GM23248 (cell line): ENCODE measurements around the gene STX18. TPM values are rescaled to one million over a fixed set of nuclear protein-coding genes. Genes with fewer than 3 reads are reported as not detected.
A peak's percentile ranks its signal among the peaks of the same experiment; 100 is the strongest.

ENCODE experiments used
- DNase-seq: peaks from one replicate; pipeline ENCODE4 v3.0.0-alpha.2; 2015
- H2AFZ ChIP-seq: fragments of 200-600 bp; sonication (generic); 2 replicates; pipeline ENCODE4 v1.6.1; 2016; ENCODE audit warnings: antibody characterized with exemption
- H3F3A ChIP-seq: fragments of 200-600 bp; sonication (generic); 2 replicates; pipeline ENCODE4 v1.6.1; 2016; ENCODE audit warnings: mild to moderate bottlenecking, antibody characterized with exemption, mixed run types; ENCODE audit not compliant: insufficient read depth
- H3K27ac ChIP-seq: fragments of 200-600 bp; sonication (generic); 2 replicates; pipeline ENCODE4 v1.5.1; 2016; ENCODE audit warnings: mild to moderate bottlenecking
- H3K27me3 ChIP-seq: fragments of 200-600 bp; sonication (generic); replicated peaks from 2 replicates; pipeline ENCODE4 v1.6.1; 2016; ENCODE audit warnings: mild to moderate bottlenecking; ENCODE audit not compliant: insufficient read depth
- H3K36me3 ChIP-seq: fragments of 200-600 bp; sonication (generic); 2 replicates; pipeline ENCODE4 v1.6.1; 2016; ENCODE audit warnings: low read depth, mild to moderate bottlenecking
- H3K4me1 ChIP-seq: fragments of 200-600 bp; sonication (generic); 2 replicates; pipeline ENCODE4 v1.6.1; 2016; ENCODE audit warnings: mild to moderate bottlenecking; ENCODE audit not compliant: insufficient read depth
- H3K4me2 ChIP-seq: fragments of 200-600 bp; sonication (generic); one replicate; pipeline ENCODE4 v1.6.1; 2016; ENCODE audit warnings: mild to moderate bottlenecking; ENCODE audit not compliant: unreplicated experiment
- H3K4me3 ChIP-seq: fragments of 200-600 bp; sonication (generic); 2 replicates; pipeline ENCODE4 v1.5.1; 2016; ENCODE audit warnings: mild to moderate bottlenecking
- H3K79me2 ChIP-seq: fragments of 200-600 bp; sonication (generic); 2 replicates; pipeline ENCODE4 v1.6.1; 2016; ENCODE audit warnings: mild to moderate bottlenecking; ENCODE audit not compliant: insufficient read depth
- H3K9ac ChIP-seq: fragments of 200-600 bp; sonication (generic); 2 replicates; pipeline ENCODE4 v1.6.1; 2016; ENCODE audit warnings: mild to moderate bottlenecking
- H3K9me2 ChIP-seq: fragments of 200-600 bp; sonication (generic); 2 replicates; pipeline ENCODE4 v1.6.1; 2016; ENCODE audit warnings: mixed run types, mild to moderate bottlenecking, moderate library complexity; ENCODE audit not compliant: insufficient read depth
- H3K9me3 ChIP-seq: fragments of 200-600 bp; sonication (generic); one replicate; pipeline ENCODE4 v1.6.1; 2017; ENCODE audit warnings: low read depth
- H4K20me1 ChIP-seq: fragments of 200-600 bp; sonication (generic); 2 replicates; pipeline ENCODE4 v1.6.0; 2016; ENCODE audit not compliant: insufficient read depth
- EZH2 ChIP-seq: fragments of 200-600 bp; sonication (generic); IDR thresholded peaks from 2 replicates; pipeline ENCODE4 v1.6.1; 2018; ENCODE audit warnings: antibody characterized with exemption, mild to moderate bottlenecking; ENCODE audit not compliant: insufficient read depth, poor library complexity, severe bottlenecking
- EZH2phosphoT487 ChIP-seq: fragments of 200-600 bp; sonication (generic); IDR thresholded peaks from 2 replicates; pipeline ENCODE4 v1.6.1; 2018; ENCODE audit warnings: antibody characterized with exemption, moderate library complexity, mild to moderate bottlenecking, low read depth; ENCODE audit not compliant: insufficient read depth
- WGBS, 2 experiments: methylation state at CpG; one replicate each; pipeline ENCODE4 v1.1.6; 2015 to 2017; ENCODE audit warnings: low lambda C conversion rate in 2 of 2, low coverage in 1 of 2; ENCODE audit errors: missing lambda C conversion rate in 2 of 2; 5-methylcytosine and 5-hydroxymethylcytosine counted together
- in situ Hi-C: fragments of 300-500 bp; cut with MboI; formaldehyde crosslinking; loops from 2 replicates; pipeline ENCODE4 v1.15.0; 2020
- polyA plus RNA-seq: library from polyadenylated mRNA; unstranded; fragments of >200 nt; fragmentation: Nextera tagmentation; extraction: Ambion mirVana; gene quantifications from 2 replicates; pipeline ENCODE4 v1.2.1, GENCODE V29; 2016
- total RNA-seq: library from RNA; depleted of rRNA; stranded (reverse); fragments of >200 nt; shearing (Covaris generic); gene quantifications from 2 replicates; pipeline ENCODE4 v1.2.3, GENCODE V29; 2014

STX18 gene
- total and polyA plus RNA-seq, 2 experiments from 2014 or later: 39.2 to 42.6 TPM

GRCh38 chr4:4390515-4391240 lies 151.2 kb downstream of the STX18 start:
- Histone ChIP-seq H2AFZ (no peak overlapping the region), H3F3A (no peaks in the 10 kb centered on the region), H3K27ac (no peak overlapping the region), H3K9me2 (no peaks in the 10 kb centered on the region), H3K9me3 (no peaks in the 10 kb centered on the region), H3K36me3 (no peaks in the 10 kb centered on the region), H3K4me1 (0 out of 2 replicates have a peak, but pooled peaks cover 4% of the 10 kb centered on the region), H3K79me2 (no peaks in the 10 kb centered on the region), H3K9ac (no peak overlapping the region), H4K20me1 (no peaks in the 10 kb centered on the region), H3K4me3 (no peak overlapping the region), H3K27me3 (peaks cover 66% of the 10 kb centered on the region), H3K4me2 (no peak overlapping the region)
- in situ Hi-C loops: no loop called here
- TF ChIP-seq EZH2 (no peak), EZH2phosphoT487 (no peak)
- no peak for DNase-seq
- 53 to 58% methylated on average over 11 of the region's 11 CpGs for WGBS, 2 experiments

- in situ Hi-C loops: no loop called here
- Histone ChIP-seq H3K27me3 (peaks cover 65% of the 10 kb centered on the region), H3K79me2 (no peaks in the 10 kb centered on the region), H3K4me2 (no peak overlapping the region), H3K36me3 (no peaks in the 10 kb centered on the region), H3K4me3 (no peak overlapping the region), H3F3A (no peaks in the 10 kb centered on the region), H3K9ac (no peak overlapping the region), H3K27ac (no peak overlapping the region), H3K9me3 (no peaks in the 10 kb centered on the region), H2AFZ (no peak overlapping the region), H4K20me1 (no peaks in the 10 kb centered on the region), H3K9me2 (no peaks in the 10 kb centered on the region), H3K4me1 (0 out of 2 replicates have a peak, but pooled peaks cover 4% of the 10 kb centered on the region)
- DNase-seq: no peak
- TF ChIP-seq EZH2phosphoT487 (no peak), EZH2 (no peak)
- WGBS, 2 experiments: 49 to 56% methylated on average over 7 of the region's 7 CpGs
Measured at GRCh38 chr4:4390046-4390445, 151.8 kb downstream of the STX18 start.

GRCh38 chr4:4388836-4389575 lies 152.8 kb downstream of the STX18 start:
- no peak for DNase-seq
- peaks cover 65% of the 10 kb centered on the region for H3K27me3 ChIP-seq
- no peak overlapping the region for H3K27ac ChIP-seq
- H3K4me1 ChIP-seq: 0 out of 2 replicates have a peak, but pooled peaks cover 4% of the 10 kb centered on the region
- H3K36me3 ChIP-seq: no peaks in the 10 kb centered on the region
- no peak overlapping the region for H3K9ac ChIP-seq
- H3K9me3 ChIP-seq: no peaks in the 10 kb centered on the region
- no peak for TF ChIP-seq EZH2
- TF ChIP-seq EZH2phosphoT487: no peak
- 57 to 69% methylated on average over 12 to 18 of the region's 18 CpGs for WGBS, 2 experiments
- H3K4me3 ChIP-seq: no peak overlapping the region
- H3K9me2 ChIP-seq: no peaks in the 10 kb centered on the region
- no peaks in the 10 kb centered on the region for H3K79me2 ChIP-seq
- in situ Hi-C loops: no loop called here
- no peaks in the 10 kb centered on the region for H3F3A ChIP-seq
- H4K20me1 ChIP-seq: no peaks in the 10 kb centered on the region
- H3K4me2 ChIP-seq: no peak overlapping the region
- H2AFZ ChIP-seq: no peak overlapping the region

GRCh38 chr4:4388311-4388790 lies 153.5 kb downstream of the STX18 start:
- no peaks in the 10 kb centered on the region for H3K79me2 ChIP-seq

More at GRCh38 chr4:4388311-4388790, 153.5 kb downstream of the STX18 start:
- H3K36me3 ChIP-seq: no peaks in the 10 kb centered on the region
- no peak for TF ChIP-seq EZH2phosphoT487
- peak; percentile 41 for TF ChIP-seq EZH2
- no peak overlapping the region for H3K4me2 ChIP-seq
- H3K4me3 ChIP-seq: no peak overlapping the region
- no peaks in the 10 kb centered on the region for H3K9me3 ChIP-seq
- DNase-seq: no peak
- no peaks in the 10 kb centered on the region for H3F3A ChIP-seq
- peaks cover 69% of the 10 kb centered on the region for H3K27me3 ChIP-seq
- in situ Hi-C loops: no loop called here
- no peak overlapping the region for H3K9ac ChIP-seq
- no peaks in the 10 kb centered on the region for H4K20me1 ChIP-seq
- 0 out of 2 replicates have a peak, but pooled peaks cover 4% of the 10 kb centered on the region for H3K4me1 ChIP-seq
- H3K27ac ChIP-seq: no peak overlapping the region
- no peak overlapping the region for H2AFZ ChIP-seq
- no peaks in the 10 kb centered on the region for H3K9me2 ChIP-seq
- WGBS, 2 experiments: 28 to 29% methylated on average over 8 of the region's 8 CpGs
